Anterior cingulate cortex (tissue), 58 donors: ENCODE data around the gene MAST4.
"Not testable (repeated sequence)": the region's sequence is repeated elsewhere in the genome, so short reads cannot be mapped to it uniquely, and the experiment has no call there.

Source experiments
- DNase-seq, 58 donors: peaks; one replicate each; lab custom pipeline; 2025; lab: John Stamatoyannopoulos, UW

The MAST4 gene

DNA sequence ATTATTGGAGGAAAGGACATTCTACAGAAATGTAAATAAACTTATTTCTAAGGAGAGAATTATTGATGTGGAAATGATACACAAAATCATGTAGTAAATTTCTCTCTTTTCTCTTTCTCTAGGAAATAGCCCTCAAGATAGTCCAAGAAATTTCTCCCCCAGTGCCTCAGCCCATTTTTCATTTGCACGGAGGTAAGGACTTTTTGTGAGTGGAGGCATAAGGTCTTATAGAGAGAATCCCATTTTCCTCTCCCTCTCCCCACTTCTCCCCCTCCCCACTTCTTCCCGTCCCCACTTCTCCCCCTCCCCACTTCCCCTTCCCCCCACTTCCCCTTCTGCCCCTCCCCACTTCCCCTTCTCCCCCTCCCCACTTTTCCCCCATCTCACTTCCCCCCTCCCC, 493.8 kb downstream of the MAST4 start:
- no peak for DNase-seq

DNA sequence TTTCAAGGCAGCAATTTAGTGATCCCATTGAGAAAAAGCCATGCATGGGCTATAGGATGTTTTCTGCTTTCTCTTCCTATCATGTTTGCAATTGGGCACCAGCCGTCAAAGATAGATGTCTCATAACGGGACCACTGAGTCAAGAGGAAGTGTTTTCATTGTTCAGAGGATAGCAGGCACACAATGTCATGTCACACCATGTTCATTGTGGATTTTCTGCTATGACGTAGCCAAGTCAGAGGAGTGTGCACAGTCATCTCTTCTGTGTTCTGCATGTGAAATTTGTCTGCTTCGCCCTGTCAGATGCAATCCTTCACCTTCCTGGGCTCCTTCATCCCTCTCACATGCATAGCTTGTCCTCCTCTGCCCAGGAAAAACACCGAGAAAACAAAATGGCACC, 494.4 kb downstream of the MAST4 start:
- no peak for DNase-seq

DNA sequence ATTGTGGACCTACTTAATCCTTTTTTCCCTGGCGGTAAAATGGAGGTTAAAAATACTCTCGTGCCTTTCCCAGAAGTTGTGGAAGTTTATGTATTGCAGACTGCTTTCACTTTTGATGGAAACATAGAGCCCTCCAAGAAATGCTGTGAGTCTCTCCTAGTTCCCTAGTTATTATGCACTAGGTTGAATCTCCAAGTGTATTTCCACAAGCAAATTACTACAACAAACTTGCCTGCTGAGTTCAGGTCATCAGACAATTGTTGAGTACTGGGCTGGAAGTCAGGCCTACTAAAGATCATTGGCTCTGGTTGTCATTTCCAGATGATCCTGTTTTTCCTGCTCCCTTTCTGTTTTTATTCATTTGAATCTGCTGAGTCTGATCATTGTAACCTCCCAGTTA, 496.3 kb downstream of the MAST4 start:
- DNase-seq: no peak

DNA sequence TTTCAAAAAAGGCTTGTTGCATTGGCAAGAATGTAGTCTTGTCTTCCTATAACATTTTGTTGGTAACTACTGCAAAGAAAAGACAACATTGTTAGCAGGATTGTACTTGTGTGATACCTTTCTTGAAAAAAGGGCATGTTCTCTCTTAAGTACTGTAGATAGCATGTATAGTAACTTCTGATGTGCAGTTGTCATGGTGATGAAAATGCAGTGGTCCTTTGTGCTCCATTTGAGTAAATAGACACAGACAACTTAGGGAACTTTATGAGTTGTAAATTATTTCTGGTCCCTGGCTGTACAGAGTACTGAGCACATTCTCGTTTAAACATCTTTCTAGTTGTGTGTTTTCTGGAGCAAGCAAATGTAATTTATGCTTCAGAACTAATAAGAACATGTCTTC, 497.1 kb downstream of the MAST4 start:
- DNase-seq: no peak

DNA sequence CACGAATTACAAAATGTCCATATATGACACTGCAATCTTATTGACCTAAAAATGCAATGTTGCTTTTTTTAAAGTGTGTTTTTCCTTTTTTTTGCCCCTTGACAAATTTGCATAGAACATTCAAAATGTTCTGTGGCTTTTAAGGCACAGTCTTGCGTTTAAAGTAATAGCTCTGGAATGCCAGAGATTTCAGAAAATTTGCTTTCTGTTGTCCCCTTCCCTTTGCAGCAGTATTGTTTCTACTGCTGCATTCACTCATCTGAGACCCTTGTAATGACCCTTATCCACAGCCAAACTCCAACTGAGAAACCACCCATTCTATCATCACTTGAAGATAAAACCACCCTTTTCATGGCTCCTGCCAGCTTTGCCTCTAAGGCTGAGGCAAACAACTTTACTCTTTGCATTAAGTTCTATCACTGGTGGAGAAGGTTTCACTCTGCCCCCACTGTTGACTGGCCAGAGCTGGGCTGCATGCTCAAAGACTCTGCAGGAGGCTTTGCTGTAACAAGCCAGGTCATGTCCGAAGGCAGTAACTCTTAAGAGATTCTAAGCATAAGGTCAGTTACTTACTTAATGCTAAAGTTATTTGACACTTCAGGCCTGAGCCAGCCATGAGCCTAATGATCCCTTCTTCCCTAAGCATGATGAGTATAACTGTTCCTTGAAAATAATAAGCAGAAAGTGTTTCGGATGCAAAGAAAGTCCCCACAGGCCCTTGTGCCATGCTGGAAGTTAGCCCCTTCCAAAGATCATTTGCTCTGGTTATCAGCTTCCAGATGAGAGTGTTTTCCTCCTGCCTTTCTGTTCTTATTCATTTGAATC, 498.5 kb downstream of the MAST4 start:
- no peak for DNase-seq

DNA sequence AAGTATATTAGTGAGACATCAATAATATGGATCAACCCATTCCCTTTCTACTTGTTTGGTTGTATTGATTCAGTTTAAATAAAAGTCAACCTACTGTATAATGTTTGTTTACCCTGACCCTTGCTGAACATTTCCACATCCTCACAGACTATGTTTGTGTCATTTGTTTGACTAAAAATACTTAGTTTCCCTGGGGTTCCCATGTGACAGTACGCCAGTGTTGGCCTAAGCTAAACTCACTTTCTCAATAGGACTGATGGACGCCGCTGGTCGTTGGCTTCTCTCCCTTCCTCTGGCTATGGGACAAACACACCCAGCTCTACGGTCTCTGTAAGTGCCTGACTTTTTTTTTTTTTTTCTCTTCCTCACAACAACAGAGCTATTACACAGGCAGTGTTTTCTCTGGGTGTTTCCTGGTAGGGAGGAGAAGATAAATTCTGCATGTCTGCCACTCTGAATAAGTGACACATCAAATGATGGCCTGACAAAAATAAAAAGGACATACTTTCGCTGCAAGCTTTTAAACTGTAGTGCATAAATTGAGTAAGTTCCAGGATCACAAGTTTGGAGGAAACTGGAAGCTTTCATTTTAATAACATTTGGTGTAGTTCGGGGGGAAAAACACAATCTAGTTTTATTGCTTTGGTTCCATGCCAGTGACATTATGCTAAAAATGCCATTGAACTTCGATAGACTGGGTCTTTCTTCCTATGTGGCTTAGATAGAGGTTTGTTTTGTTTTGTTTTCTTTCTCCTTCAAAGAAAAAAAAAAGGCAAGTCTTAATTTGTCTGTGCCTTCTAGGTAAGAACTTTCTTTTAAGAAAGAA, 499.4 kb downstream of the MAST4 start:
- DNase-seq: peak in 23 of 58 donors; percentile 5 to 57 (median 20)

DNA sequence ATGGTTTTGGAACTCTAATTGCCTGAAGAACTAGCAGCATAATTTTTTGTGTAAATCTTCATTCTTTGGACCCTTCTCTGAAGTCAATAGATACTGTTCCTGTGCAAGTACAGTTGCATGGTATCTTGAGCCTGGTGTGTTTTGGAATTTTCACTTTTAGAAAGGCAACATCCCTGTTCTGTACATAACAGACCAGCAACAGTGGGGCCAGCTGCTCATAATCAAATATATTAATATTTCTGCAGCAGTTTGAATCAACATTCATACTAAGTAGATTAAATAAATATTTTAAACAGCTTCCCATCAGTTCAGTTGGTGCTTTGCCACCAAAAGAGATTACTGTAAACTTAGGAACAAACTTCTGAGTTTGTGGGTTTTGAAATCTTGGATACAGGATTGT, 502.5 kb downstream of the MAST4 start:
- no peak for DNase-seq

DNA sequence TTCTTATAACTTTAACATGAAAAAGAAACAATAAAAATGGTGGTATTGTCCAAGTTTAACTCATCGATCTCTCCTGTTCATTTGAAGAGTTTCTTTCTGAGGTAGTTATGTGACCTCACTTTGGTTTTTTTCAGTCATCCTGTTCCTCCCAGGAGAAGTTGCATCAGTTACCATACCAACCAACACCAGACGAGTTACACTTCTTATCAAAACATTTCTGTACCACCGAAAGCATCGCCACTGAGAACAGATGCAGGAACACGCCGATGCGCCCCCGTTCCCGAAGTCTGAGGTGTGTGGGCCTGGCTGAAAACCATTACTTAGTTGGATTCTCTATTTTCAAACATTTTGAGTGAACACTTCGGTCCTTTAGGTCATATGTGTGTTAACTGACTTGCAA, 504.1 kb downstream of the MAST4 start:
- DNase-seq: peak in 2 of 58 donors; percentile 3 to 19

DNA sequence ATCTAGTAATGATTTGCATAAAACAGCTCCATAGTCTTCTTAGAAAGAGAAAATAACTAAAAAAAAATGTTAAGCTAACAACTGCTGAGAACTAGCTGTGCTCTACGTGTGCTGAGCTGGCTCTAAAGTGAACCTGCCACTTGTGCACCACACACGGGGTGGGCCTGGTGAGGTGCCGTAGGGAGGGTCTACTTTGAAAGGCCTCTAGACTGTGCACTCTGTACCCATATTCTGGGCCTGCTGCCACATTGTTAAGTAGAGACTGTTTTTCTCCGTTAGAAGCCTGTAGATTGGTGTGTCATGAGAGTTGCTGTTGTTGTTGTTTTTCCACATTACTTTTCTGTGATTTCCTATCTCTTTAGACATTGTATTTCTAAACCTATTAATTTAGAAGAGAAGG, 506.5 kb downstream of the MAST4 start:
- DNase-seq: peak in 1 of 58 donors; percentile 3

DNA sequence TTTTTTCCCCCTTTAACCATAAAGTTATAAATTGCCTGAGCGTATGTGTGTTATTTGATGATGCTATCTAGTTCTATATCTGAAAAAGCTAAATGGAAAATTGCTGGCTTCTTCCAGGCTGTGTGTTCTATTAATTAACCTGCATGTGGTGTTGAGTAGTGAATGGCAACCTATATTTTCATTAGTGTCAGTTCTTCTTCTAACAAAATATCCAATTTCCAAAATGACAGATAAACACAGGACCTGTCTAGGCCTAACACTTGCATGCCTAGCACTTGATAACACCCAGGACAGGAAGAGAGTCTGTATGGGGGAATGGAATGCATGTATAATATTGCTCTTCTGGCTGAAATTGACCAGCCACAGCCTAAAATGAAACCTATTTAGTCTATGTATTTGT, 508.7 kb downstream of the MAST4 start:
- no peak for DNase-seq

DNA sequence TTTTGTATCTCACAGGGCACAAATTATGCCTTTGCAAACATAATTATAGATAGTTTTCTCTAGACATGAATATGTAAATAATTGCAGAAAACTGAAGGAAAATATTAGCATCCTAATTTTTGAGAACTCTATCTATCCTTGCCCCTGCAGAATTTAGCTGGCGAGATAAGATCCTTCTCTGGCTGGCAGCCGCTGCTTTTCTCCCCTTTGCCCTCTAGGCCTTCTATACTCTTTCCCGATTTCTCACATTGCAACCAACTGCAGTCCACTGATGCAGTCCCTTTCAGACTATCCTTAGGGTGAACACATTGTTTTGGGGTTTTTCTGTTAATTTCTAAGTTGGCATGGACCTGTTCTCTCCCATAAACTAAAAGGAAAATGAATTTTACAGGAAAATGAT, 509.1 kb downstream of the MAST4 start:
- DNase-seq: no peak

DNA sequence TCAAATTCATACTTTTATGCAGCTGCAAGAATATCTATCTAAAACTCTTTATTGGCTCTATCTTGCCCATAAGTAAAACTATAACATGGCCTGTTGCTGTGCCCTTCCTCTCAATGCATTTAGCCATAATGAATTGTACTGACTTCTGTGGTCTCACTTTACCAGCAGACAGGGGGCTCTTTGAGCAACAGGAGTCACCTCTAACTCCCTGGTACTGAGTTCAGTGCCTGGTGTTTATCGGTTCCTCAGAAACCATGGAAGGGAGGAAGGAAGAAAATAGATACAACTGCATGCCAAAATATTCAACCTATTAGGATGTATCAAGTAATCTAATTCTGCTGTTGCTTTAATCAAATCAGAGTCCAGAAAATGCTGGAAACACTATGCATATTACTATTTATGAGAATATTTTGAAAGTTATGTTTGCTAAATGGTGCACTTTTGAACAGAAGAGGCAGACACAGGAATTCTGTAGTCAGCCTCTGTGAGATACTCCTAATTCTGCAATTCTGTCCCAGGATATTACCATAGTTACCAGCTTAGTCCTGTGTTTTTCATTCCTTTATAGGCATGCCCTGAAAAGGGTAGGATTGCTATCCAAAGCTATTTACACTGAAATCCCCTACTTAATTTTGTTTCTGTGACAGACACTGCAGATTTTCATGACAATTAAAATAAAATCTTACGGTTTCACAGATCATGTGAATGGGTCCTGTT, 510.6 kb downstream of the MAST4 start:
- no peak for DNase-seq

DNA sequence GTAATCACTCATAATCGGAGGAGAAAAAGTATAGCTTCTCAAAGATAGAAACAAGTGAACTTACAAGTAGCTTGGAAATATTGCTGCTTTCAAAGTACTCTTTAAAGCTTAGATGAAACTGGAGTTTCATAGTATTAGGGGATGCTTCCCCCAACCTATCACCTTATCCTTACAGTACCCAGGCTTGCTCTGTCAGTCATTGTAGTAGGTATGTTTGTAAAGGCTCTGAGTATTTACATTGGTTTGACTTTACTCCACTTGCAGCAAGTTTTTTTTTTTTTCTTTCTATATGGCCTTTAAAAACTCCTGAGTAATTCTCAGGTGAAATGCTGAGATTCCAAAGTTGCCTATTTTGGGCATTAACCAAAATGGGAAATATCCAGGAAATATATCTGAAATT, 515.6 kb downstream of the MAST4 start:
- no peak for DNase-seq

DNA sequence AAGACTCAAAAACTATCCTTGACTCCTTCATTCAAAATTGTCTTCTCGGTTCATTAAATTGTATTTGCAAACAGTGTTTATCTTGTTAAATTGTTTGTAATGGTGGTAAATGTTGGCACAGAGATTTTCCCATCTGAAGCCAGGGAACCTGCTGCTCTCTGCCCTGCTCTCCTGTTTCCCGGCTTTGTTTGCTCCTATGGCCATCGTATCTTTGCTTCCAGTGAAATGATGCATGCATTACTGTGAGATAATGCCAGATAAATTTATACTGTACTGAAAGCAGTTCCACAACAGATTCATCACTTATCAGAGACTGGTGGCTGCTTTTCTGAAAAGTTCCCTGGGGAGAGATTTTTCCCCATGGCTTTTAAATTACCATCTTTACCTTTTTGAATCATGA, 519.1 kb downstream of the MAST4 start:
- no peak for DNase-seq

DNA sequence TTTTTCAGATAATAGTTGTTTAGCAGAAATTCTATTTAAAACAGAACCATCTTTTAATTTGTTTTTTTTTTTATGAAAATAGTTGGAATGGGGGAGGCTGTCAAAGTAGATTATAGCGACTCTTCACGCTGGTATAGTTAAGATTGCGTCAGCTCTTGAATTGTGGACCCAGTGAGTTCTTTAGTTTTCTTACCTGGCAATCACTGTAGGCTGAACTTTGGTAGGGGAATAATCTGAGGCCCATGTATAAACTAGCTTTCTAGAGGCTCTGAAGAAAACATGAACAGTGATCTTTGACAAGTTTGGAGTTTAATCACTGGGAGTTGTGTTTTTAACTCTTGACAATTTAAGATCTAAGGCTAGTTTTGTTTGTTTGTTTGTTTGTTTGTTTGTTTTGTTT, 519.6 kb downstream of the MAST4 start:
- DNase-seq: no peak

DNA sequence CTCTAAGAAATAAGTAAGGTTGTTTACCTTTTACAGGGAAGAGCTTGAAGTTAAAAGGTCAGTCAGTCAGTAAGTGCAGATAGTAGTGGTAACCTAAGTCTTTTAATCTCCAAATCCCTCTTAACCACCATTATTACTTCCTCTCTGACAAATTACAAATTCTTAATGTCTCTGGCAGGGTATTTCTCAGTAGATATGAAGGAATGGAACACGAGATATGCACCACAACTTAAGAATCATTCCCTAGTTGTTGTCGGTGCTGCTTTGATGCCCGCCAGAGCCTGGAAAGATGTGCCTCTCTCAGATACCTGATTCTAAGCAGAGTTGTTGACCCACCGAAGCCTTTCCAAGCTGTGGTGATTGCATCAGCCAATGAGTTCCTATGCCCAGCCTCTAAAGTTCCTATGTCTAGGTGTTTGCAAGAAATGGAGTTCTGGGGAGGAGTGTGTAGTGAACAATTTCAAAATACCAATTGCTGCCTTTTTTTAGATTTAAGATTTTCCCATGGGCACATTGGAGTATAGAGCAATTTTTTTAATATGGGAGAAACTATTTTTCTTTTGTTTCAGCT, 521.9 kb downstream of the MAST4 start:
- no peak for DNase-seq

DNA sequence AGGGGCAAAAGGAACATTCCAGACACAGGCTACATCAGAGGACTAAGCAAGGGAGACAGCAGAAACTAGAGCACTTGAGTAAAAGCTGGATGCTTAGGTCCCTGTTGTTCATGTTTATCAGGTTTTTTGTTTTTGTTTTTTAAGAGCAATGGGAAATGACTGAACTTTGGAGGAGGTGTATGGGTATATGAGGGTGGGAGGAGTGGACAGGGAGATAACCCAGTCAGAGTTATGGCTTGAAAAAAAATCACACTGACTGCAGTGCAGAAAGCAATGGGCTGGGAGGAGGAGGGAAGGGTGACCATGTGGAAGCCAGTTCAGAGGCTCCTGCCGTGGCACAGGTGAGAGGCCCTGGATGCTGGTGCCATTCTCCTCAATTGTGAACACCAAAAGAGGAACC, 522.8 kb downstream of the MAST4 start:
- DNase-seq: no peak

DNA sequence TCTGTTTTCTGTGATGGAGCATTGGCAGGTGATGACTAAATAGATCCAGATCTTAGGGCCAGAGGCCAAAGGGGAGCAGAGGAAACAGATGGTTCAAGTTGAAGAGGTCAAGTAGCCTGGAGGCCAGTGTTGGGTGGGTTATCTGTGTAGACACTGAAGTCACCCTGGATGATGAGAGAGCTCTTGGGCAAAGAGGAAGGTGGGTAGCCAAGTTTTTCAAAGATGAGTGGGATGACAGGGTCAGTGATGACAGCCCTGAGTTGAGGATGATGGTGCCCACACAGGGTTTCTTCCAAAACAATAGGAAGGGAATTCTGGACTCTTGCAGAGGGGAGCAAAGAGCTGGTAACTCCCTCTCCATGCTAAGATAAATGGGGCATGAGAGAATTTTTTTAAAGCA, 523.8 kb downstream of the MAST4 start:
- DNase-seq: no peak

DNA sequence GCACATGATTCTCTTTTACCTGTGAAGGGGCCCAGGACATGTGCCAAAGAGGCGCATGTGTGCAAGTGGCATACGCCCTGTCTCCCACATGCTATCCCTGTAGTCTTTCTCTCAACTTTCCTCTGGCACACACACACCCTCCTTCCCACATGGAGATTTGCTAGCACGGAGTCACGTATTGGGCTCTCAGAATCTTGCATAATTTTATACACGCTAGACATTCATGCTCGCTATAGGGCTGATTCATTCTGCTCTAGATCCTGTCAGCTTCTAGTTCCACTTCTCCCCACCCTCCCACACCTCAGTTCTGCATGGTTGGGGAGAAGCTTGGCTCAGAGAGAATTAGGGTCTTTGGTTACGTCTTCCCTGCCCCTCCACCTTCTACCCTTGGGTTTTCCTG, 527.6 kb downstream of the MAST4 start:
- DNase-seq: peak in 2 of 58 donors; percentile 3 to 18

DNA sequence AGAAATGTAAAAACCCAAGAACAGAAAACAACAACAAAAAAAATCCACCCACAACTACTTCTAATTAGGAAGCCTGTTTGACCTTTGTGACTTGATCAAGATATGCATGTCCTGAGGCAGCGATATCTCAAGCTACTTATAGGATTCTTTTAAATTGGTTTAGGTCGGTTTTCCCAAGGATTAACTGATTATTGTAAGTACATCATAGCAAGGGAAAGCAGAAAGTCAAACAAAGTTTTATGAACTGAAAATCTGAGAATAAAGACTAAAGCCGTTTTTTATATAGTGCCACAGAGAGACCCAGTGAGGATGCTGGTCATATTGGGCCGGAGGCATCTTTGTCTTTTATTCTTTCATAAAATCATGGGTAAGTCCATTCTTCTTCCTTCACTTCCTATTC, 528.4 kb downstream of the MAST4 start:
- no peak for DNase-seq

DNA sequence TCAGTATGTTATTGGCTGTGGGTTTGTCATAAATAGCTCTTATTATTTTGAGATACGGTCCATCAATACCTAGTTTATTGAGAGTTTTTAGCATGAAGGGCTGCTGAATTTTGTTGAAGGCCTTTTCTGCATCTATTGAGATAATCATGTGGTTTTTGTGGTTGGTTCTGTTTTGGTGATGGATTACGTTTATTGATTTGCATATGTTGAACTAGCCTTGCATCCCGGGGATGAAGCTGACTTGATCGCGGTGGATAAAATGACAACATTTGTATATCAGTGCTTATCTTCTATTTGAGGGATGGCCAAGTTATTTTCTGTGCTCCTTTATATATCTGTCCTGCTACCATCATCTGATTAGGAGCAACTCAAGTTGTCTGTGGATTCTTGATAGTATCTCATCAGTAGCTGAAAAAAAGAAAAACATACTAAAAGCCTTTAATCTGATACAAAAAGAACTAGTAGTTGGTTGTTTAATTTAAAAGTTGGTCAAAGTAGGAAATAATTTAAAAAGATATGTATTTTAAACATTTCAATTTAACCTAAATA, 531.2 kb downstream of the MAST4 start:
- DNase-seq: not testable (repeated sequence)
